Fibroblast of the conjunctiva (primary cell): ENCODE results near the gene CASQ1.

Experiments
- DNase-seq: peaks from one replicate; pipeline ENCODE4 v3.0.0-alpha.2; 2010; ENCODE audit warnings: low read depth

Gene CASQ1

DNA sequence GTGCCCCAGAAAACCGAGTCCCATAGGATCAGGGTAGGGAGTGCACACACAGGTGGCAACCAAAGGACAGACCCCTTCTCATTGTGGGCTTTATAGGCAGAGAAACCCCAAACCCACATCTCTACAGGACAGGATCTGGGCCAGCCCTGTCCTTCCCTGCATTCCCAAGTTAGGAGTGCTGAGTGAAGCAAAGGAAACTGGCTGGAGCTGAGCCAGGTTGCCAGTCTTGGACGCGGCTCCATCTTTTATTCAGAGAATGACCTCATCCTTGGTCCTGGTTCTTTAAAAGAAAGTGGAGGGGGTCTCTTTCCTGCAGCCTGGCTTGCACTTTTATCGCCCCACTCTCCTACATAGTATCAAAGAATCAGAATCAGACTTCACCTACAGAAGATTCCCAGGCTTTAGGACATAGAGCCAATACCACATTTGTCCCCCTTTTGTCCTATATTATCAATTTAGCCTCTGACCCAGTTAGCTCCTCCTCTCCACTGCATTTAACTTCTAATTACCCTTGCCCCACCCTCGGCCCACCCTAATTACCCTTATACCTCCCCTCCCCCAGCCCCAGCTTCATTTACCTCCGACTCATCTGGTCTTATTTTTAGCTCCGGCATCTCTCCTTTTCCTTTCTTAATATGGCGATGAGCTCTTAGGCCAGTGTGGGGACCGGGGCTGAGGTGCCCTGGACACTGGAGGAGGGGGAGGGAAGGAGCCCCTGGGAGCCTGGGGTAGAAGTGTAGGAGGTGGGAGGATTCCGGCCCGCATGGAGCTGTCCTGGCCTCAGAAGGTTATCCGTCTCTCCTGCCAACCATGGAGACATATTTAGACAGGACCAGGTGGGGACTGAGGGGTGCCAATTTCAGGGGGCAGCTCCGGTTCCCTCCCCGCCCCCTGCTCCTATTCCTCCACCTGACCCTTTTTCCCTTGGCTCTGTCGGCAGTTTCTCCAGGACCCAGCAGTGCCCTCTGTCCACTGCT lies at the start of gene CASQ1:
TSS of gene CASQ1 (plus strand) at position 927 of the 977 bp plus-strand sequence. CDS start 177 bp downstream, outside the sequence.
- no peak for DNase-seq

DNA sequence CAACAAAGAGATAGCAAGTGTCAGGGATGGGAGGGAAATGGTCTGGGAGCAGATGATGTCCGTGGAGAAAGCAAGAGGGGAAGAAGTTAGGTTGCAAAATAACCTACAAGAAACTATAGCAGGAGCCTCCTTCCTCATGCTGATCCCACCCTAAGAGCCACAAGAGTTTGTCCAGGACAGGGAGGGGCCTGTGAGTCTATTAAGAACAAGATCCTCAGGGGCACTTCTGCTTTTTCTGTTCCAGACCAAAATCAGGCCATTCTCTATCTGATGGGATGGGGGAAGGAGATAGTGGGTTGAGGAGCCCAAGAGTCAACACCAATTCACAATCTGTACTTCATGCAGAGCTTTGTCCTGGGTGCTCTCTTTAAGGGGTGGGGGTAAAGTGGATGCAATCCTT lies 46.7 kb upstream of the CASQ1 start:
- DNase-seq, result no peak

DNA sequence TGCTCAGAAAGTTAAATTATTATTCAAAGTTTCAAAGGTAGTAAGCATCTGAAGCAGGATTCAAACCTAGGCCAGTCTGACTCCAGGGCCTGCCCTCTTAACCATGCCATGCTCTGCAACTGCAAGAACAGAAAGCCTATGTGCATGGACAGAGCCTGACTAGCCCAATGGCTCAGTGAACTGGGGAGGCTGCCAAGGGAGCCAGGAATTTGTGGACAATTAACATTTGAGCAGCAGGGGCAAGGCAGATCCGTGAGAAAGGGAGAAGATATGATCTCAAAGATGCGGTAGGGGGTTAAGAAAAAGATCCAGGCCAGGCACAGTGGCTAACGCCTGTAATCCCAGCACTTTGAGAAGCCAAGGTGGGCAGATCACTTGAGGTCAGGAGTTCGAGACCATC lies 45.5 kb upstream of the CASQ1 start:
- no peak for DNase-seq

DNA sequence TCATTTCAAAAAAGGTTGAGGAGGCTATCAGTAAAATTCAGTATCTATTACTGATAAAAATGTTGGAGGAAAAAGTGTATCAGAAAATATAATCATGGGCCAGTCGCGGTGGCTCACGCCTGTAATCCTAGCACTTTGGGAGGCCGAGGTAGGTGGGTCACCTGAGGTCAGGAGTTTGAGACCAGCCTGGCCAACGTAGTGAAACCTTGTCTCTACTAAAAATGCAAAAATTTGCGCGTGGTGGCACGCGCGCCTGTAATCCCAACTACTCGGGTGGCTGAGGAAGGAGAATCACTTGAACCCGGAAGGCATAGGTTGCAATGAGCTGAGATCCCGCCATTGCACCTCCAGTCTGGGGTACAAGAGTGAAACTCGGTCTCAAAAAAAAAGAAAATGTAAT lies 44.3 kb upstream of the CASQ1 start:
- DNase-seq, result no peak

DNA sequence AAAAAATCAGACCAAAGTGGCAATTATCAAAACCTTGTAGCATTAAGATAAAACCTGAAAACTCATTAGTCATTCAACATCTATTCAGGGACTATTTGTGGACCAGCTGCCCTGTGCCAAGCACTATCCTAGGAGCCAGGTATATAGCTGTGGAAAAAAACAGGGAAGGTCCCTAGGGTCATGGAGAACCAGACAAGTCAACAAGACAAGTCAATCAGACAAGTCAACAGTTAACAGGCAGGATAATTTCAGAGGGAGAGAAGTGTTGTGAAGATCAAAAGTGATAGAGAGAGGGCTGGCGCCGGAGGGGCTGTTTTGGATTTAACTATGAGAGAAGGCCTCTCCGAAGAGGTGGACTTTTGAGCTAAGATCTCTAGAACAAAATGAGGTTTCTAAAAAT lies 42.3 kb upstream of the CASQ1 start:
- no peak for DNase-seq

DNA sequence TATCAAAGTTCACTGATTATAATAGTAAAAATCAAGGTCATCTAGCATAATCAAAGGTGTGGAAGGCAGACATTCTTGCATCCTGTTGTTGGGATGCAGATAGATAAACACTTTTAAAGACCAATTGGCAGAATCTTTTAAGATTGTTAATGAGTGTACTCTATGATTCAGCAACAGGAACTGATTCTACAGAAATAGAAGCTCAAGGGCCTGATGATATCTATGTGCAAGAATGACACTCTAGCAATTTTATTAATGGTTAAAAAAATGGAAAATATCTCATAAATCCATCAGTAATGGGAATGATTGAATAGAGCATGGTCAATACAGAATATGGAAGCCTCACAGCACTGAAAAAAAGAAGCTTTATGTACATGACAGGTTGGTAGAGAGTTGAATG lies 41.1 kb upstream of the CASQ1 start:
- DNase-seq, result no peak

DNA sequence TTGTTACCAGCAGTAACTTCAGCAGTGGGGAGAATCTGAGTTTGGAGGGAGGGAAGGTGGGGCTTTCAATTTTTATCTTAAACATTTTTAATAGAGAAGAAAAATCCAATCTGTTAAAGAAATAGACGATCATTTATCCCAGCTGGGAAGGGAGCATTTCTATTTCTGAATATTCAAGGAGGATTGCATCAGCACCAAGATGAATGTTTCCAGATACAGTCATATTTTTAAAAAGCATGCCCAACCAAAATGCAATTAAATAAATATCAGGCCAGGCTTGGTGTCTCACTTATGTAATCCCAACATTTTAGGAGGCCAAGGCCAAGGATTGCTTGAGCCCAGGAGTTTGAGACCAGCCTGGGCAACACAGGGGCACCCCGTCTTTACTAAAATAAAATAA lies 40.7 kb upstream of the CASQ1 start:
- peak; percentile 59 for DNase-seq

DNA sequence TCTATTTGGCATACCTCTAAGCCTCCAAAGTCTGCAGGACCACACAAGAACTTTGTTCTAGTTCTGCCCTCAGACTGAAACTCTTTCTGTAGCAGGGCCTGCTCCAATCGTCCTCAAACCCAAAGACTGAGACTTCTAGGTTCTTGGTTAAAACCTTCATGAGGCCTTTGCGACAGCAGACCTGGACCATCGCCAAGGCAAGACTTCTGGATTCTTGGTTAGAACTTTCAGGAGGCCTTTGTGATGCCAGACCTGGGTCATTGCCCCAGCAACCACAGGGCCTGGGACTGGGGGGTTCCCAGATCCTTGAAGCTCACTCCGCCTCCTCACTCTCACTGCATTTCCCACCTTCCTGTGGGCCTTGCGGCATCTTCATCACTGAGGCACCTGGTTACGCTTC lies 39.1 kb upstream of the CASQ1 start, which contains the start of gene ATP1A4:
TSS of gene ATP1A4 (plus strand) at position 301 of the 400 bp plus-strand sequence. CDS start 438 bp downstream, outside the sequence.
- DNase-seq, result no peak

DNA sequence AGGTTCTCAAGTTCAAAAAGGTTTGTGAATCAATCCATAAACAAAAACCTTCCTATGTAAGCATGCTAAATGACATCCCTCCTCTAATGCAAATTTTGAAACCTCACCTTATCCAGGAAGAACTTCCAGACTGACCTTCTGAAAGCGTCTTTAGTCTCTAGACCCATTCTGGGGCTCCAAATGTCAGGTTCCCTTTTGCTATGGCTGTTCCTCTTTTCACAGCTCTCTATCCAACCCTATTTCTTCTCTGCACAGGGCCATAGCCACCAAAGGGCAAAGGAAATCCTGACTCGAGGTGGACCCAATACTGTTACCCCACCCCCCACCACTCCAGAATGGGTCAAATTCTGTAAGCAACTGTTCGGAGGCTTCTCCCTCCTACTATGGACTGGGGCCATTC lies 35.6 kb upstream of the CASQ1 start:
- no peak for DNase-seq

DNA sequence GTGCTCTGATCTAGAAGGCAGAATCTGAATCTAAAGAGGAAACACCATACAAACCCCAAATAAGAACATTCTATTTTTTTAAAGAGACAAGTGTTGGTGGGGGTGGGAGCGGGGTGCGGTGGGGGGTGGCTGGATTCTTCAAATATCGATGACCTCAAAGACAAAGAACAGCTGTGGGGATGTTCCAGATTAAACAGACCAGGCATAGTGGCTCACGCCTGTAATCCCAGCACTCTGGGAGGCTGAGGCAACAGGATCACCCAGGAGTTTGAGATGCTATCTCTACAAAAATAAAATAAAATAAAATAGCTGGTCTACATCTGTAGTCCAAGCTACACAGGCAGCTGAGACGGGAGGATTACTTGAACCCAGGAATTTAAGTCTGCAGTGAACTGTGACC lies 34.0 kb upstream of the CASQ1 start:
- DNase-seq, result no peak

DNA sequence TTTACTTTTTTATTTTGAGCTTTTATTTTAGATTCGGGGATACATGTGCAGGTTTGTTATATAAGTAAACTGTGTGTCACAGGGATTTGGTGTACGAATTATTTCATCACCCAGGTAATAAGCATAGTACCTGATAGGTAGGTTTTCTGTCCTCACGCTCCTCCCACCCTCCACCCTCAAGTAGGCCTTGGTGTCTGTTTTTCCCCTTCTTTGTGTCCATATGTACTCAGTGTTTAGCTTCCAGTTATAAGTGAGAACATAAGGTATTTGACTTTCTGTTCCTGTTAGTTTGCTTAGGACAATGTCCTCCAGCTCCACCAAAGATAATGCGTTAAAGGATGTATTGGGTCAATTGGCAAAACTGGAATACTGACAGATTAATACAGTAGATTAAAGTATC lies 33.2 kb upstream of the CASQ1 start:
- DNase-seq, result no peak

DNA sequence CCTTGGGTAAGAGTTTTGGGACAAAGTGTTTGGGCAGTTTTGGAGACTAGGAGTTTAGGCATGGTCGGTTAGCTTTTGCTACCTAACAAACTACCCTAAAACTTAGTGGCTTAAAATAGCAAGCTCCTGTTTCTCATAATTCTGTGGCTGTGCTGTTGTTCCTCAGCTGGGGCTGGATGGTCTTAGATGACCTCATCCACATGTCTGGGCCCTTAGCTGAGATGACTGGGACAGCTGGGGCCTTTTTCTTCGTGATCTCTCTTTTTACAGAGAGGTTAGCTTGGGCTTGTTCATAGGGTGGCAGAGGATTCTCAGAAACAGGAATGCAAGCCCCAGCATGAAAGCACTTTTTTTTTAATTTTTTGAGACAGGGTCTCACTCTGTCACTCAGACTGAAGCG lies 32.3 kb upstream of the CASQ1 start:
- no peak for DNase-seq

DNA sequence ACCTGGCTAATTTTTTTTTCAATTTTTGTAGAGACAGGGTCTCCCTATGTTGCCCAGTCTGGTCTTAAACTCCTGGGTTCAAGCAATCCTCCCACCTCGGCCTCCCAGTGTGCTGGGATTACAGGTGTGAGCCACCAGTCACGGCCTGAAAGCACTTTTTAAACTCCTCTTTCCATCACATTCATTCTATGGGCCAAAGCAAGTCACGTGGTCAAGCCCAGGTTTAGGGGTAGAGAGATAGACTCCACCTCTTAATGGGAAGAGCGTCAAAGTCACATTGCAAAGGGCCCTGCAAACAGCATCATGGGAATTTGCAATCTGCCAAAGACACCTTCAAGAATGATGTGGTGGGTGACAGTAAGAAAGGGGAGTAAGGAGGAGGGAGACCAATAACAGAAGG lies 31.8 kb upstream of the CASQ1 start:
- no peak for DNase-seq

DNA sequence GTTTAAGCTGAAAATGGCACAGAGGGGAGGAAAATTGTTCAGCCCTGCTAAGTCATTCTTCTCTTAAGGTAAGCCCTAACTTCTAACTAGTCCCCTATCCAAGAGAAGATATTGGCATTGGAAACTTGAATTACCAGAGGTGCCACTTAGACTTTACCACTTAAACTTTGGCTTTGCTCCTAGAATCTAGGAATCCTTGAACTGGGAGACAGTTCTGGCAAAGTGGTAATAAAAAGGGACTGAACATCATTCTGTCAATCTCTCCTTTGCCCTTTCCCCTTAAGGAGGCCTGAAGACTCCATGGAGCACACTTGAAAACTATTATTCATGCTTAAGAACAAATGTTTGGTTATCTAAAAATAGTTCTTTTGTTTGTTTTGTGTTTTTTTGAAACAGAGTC lies 30.5 kb upstream of the CASQ1 start:
- no peak for DNase-seq

DNA sequence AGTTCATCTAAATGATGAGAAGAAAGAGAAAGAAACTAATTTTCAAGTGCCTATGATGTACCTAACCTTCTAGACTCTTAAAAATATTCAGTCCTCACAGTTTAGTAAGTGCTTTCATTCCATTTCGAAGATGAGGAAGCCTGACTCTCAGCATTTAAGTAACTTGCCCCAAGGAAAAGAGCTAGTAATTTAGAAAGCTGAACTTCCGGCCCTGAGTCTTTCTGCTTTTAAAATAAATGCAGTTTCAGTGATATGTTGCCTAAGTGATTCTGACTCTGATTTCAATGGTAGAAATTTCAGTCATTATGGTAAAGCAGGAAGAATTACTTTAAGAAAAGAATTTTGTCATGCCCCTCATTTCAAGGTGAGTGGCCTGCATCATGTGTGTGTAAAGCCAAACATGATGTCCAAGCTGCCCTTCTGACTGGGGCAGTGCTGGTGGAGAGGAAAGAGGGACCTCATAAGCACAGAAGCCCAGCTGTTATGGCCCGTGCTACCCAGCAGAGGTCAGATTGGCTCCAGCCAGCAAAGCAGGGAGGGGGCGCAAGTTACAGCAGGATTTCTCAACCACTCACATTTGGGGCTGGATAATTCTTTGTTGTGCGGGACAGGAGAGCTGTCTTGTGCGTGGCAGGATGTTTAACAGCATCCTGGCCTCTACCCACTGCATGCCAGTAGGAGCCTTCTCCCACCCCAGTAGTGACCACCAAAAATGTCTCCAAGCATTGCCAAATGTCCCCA lies 28.2 kb upstream of the CASQ1 start:
- peak; percentile 4 for DNase-seq

DNA sequence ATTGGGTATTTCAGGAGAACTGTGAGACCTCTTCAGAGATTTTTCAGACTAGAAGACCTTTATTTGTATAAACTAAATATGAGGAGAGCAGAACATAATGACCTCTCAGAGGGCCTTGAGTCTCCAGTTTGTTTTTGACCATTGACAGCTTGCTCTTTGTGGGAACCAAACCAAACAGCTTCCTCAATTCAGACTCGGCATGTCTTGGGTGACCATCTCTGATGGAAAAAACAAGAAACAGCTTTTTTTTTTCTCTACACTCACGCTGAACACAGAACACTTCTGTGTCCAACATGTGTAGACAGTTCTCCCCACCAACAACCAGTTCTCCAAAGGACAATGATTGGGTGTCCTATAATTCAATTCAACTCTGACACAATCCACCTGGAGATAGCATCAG lies 27.4 kb upstream of the CASQ1 start:
- DNase-seq, result no peak

DNA sequence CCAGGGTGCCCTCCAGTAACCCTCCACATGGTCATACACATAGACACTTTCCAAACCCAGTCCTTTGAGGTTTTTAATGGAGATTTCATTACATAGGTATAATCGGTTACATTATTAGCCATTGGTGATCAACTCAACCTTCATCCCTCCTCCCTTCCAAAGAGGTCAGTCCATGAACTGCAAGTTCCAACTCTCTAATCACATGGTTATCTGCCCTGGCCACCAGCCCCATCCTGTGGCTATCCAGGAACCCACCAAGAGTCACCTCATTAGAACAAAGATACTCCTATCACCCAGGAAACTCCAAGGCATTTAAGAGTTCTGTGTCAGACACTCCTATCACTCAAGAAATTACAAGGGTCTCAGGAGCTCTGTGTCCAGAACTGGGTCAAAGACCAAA lies 26.8 kb upstream of the CASQ1 start:
- DNase-seq, result no peak

DNA sequence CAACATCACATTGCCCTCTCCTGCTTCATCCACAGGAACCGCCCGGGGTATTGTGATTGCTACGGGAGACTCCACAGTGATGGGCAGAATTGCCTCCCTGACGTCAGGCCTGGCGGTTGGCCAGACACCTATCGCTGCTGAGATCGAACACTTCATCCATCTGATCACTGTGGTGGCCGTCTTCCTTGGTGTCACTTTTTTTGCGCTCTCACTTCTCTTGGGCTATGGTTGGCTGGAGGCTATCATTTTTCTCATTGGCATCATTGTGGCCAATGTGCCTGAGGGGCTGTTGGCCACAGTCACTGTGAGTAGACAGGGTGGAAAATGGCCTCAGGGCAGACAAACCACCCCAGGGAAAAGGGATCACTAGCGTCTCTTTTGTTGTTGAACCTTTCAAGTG lies 26.3 kb upstream of the CASQ1 start:
- DNase-seq, result no peak

DNA sequence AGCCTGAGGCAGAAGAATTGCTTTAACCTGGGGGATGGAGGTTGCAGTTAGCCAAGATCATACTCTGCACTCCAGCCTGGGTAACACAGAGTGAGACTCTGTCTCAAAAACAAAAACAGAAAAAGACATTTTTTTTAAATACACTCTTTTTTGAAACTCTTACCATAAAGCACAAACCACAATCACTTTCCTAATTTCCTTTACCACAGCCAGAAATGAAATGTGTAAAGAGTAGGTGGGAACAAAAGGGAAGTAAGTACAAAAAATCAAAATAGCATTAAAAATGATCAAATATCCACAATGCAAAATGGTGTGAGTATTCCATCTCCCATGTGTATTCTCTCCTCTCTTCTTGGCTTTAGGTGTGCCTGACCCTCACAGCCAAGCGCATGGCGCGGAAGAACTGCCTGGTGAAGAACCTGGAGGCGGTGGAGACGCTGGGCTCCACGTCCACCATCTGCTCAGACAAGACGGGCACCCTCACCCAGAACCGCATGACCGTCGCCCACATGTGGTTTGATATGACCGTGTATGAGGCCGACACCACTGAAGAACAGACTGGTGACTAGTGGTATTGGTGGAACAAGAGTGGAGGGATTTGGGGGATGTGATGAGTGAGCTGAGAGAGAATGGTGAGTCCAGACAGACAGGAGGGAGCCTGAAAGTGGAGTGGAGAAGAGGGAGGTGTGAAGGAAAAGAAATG lies 24.1 kb upstream of the CASQ1 start:
- DNase-seq, result no peak

DNA sequence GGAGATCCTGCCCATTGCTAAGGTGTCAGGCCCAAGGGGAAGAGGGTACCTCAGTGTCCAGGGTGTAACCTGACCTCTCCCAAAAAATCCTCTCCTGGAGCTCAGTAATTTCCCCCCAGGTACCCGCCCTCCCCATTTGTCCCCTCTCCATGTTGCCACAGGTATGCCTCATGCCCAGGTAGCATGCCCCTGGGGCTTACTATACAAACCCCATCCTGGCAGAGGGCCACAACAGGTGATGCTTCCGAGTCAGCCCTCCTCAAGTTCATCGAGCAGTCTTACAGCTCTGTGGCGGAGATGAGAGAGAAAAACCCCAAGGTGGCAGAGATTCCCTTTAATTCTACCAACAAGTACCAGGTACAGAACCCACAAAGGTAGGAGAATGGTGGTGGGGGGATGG lies 23.3 kb upstream of the CASQ1 start:
- no peak for DNase-seq

DNA sequence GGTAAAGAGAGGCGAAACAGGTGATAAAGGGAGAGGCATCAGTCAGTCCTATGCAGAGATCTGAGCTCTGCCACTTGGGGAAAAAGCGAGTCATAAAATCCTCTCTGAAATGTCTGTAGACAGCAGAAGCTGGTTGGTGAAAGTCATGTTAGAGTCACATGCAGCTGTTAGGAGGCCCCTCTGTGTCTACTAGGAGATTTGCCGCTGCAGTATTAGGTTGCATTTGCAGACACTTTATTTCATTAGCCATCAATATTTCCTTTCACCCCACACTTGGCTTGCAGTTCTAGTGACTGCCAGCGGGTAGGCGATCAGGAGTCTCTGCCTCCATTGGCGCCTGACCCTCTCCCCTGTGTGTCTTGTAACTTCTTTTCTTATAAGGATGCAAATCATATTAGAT lies 22.8 kb upstream of the CASQ1 start:
- DNase-seq, result no peak

DNA sequence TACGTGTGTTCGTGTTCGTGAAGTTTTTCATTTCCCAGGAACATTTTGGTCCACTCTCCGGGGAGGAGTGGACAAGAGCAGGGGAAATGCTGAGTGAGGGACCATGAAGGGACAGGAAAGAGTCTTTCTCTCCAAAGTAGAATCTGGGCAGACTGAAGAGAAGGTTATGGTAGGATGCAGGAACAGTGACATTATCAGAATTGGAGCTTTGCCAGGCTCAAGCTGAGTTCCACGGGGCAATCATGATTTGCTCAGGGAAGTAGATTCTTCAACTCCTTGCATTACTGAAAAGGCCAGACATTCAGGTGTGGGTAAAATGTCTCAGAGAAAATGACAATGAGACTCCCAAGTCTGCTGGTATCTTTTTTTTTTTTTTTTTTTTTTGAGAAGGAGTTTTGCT lies 22.4 kb upstream of the CASQ1 start:
- DNase-seq, result no peak
